ENCODE measurements around the gene SND1.

DNA sequence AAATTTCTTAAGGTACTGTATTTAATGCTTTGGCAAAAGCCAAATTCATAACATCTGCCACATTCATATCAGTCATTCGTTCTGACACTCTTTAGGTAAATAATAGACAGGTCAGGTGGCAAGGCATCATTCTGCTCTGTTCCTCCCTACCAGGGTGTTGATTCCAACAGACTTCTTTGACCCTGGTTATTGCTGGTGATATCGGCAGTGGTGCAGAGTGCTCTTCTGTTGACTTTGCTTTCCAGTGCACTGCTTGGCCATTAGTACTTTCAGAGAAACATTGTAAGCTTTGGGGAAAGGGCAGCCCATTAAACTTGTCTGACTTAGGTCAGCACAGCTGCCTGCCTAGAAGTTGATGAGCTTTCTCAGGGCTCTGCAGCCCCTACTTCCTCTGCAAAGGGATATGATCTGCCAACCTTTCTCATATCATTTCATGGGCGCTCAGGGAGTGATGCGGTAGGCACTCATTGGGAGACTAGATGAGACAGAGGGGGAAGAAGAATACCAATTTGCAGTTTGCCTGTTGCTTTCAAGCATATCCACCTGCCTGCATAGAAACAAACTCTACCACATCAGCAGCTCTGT, 240.0 kb downstream of the SND1 start:
- TF ChIP-seq, protein P1, sequence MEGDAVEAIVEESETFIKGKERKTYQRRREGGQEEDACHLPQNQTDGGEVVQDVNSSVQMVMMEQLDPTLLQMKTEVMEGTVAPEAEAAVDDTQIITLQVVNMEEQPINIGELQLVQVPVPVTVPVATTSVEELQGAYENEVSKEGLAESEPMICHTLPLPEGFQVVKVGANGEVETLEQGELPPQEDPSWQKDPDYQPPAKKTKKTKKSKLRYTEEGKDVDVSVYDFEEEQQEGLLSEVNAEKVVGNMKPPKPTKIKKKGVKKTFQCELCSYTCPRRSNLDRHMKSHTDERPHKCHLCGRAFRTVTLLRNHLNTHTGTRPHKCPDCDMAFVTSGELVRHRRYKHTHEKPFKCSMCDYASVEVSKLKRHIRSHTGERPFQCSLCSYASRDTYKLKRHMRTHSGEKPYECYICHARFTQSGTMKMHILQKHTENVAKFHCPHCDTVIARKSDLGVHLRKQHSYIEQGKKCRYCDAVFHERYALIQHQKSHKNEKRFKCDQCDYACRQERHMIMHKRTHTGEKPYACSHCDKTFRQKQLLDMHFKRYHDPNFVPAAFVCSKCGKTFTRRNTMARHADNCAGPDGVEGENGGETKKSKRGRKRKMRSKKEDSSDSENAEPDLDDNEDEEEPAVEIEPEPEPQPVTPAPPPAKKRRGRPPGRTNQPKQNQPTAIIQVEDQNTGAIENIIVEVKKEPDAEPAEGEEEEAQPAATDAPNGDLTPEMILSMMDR (conservative IDR thresholded peaks at IDR 0.05 in 1 of 2, IDR thresholded peaks at IDR 0.05 in 1 of 2; ENCODE audit: low read depth in 1 of 2, low read length in 2 of 2) = no peak
- TF ChIP-seq EZH2 (IDR thresholded peaks at IDR 0.05; ENCODE audit: low read length, missing control alignments) = no peak
